Neural cell (in vitro differentiated cells): ENCODE data around the gene DTL. TPM values are rescaled to one million over a fixed set of nuclear protein-coding genes. Genes with fewer than 3 reads are reported as not detected.

ENCODE experiments used
- H2AFZ ChIP-seq: fragments of 200-600, 300-800 bp; sonication (generic), shearing (Covaris generic); 2 replicates; pipeline ENCODE4 v1.6.0; 2014; ENCODE audit warnings: low read depth, mild to moderate bottlenecking, antibody characterized with exemption, low read length, moderate library complexity
- H3F3A ChIP-seq: fragments of 200-600 bp; shearing (Covaris generic); 2 replicates; pipeline ENCODE4 v1.6.1; 2016; ENCODE audit warnings: mild to moderate bottlenecking, moderate library complexity, mixed read lengths, antibody characterized with exemption, low read length; ENCODE audit not compliant: insufficient read depth, poor library complexity, severe bottlenecking
- H3K27ac ChIP-seq: fragments of 200-600, 300-800 bp; sonication (generic), shearing (Covaris generic); 2 replicates; pipeline ENCODE4 v1.5.1; 2014; ENCODE audit warnings: mild to moderate bottlenecking, low read length, moderate library complexity
- H3K27me3 ChIP-seq: fragments of 300-800, 200-600 bp; sonication (generic), shearing (Covaris generic); 2 replicates; pipeline ENCODE4 v1.6.0; 2014; ENCODE audit warnings: mild to moderate bottlenecking, low read depth, low read length, moderate library complexity; ENCODE audit not compliant: insufficient read depth
- H3K36me3 ChIP-seq: fragments of 300-800, 200-600 bp; sonication (generic), shearing (Covaris generic); 2 replicates; pipeline ENCODE4 v1.5.1; 2014; ENCODE audit warnings: mild to moderate bottlenecking, antibody characterized with exemption, low read length, moderate library complexity; ENCODE audit not compliant: insufficient read depth
- H3K4me2 ChIP-seq: fragments of 300-800, 200-600 bp; sonication (generic), shearing (Covaris generic); 2 replicates; pipeline ENCODE4 v1.6.0; 2014; ENCODE audit warnings: mild to moderate bottlenecking, low read length
- H3K4me3 ChIP-seq: fragments of 300-800, 200-600 bp; sonication (generic), shearing (Covaris generic); 2 replicates; pipeline ENCODE4 v1.5.1; 2014; ENCODE audit warnings: mild to moderate bottlenecking, low read length, moderate library complexity
- H3K79me2 ChIP-seq: fragments of 200-600 bp; shearing (Covaris generic); replicated peaks from 2 replicates; pipeline ENCODE4 v1.6.0; 2014; ENCODE audit warnings: mild to moderate bottlenecking, low read length, moderate library complexity; ENCODE audit not compliant: insufficient read depth
- H3K9ac ChIP-seq: fragments of 300-800, 200-600 bp; sonication (generic), shearing (Covaris generic); 2 replicates; pipeline ENCODE4 v1.6.1; 2016; ENCODE audit warnings: mild to moderate bottlenecking, low read length, mixed read lengths
- H3K9me2 ChIP-seq: fragments of 200-600 bp; shearing (Covaris generic); 2 replicates; pipeline ENCODE4 v1.6.1; 2016; ENCODE audit warnings: mild to moderate bottlenecking, low read length, mixed read lengths; ENCODE audit not compliant: insufficient read depth
- H3K9me3 ChIP-seq: fragments of 200-600, 300-800 bp; sonication (generic), shearing (Covaris generic); 2 replicates; pipeline ENCODE4 v1.6.1; 2016; ENCODE audit warnings: mild to moderate bottlenecking, mixed run types, low read length, moderate library complexity, mixed read lengths
- H4K20me1 ChIP-seq: fragments of 200-600 bp; shearing (Covaris generic); 2 replicates; pipeline ENCODE4 v1.6.1; 2016; ENCODE audit warnings: mild to moderate bottlenecking, mixed run types; ENCODE audit not compliant: insufficient read depth
- CTCF ChIP-seq: fragments of 450-650 bp; IDR thresholded peaks from 2 replicates; pipeline ENCODE4 v1.5.1; 2014; ENCODE audit warnings: antibody characterized with exemption, mild to moderate bottlenecking, moderate library complexity; ENCODE audit not compliant: poor library complexity, severe bottlenecking
- EP300 ChIP-seq: fragments of 450-650 bp; conservative IDR thresholded peaks from 2 replicates; pipeline ENCODE4 v1.6.1; 2014; ENCODE audit warnings: antibody characterized with exemption, mild to moderate bottlenecking, moderate library complexity; ENCODE audit not compliant: poor library complexity, severe bottlenecking
- EZH2 ChIP-seq: fragments of 200-600, 300-800 bp; shearing (Covaris generic), sonication (generic); IDR thresholded peaks from 2 replicates; pipeline ENCODE4 v1.6.1; 2014; ENCODE audit warnings: antibody characterized with exemption, low read length, borderline replicate concordance, mild to moderate bottlenecking; ENCODE audit not compliant: insufficient read depth, poor library complexity, severe bottlenecking
- MXI1 ChIP-seq: fragments of 450-650 bp; conservative IDR thresholded peaks from 2 replicates; pipeline ENCODE4 v1.6.1; 2014; ENCODE audit warnings: antibody characterized with exemption, mild to moderate bottlenecking; ENCODE audit not compliant: poor library complexity, severe bottlenecking
- POLR2AphosphoS5 ChIP-seq: IDR thresholded peaks from 2 replicates; pipeline ENCODE4 v1.6.1; 2012
- RAD21 ChIP-seq: fragments of 450-650 bp; conservative IDR thresholded peaks from 2 replicates; pipeline ENCODE4 v1.6.1; 2014; ENCODE audit warnings: antibody characterized with exemption, mild to moderate bottlenecking, moderate library complexity
- SMC3 ChIP-seq: fragments of 450-650 bp; conservative IDR thresholded peaks from 2 replicates; pipeline ENCODE4 v1.6.1; 2014; ENCODE audit warnings: antibody characterized with exemption, mild to moderate bottlenecking, moderate library complexity; ENCODE audit not compliant: poor library complexity
- TAF1 ChIP-seq: IDR thresholded peaks from 2 replicates; pipeline ENCODE4 v1.6.1; 2012; ENCODE audit warnings: low read depth
- polyA plus RNA-seq: library from polyadenylated mRNA; depleted of rRNA; stranded (reverse); fragments of >200 nt; gene quantifications from 2 replicates; pipeline ENCODE4 v1.2.3, GENCODE V29; 2014
- TF ChIP-seq, protein P1 (sequence below): IDR thresholded peaks from 2 replicates; pipeline ENCODE4 v1.6.1; 2012; ENCODE audit warnings: borderline replicate concordance

The DTL gene
- polyA plus RNA-seq, 1 donor from 2014 or later, result 1.1 TPM

DNA sequence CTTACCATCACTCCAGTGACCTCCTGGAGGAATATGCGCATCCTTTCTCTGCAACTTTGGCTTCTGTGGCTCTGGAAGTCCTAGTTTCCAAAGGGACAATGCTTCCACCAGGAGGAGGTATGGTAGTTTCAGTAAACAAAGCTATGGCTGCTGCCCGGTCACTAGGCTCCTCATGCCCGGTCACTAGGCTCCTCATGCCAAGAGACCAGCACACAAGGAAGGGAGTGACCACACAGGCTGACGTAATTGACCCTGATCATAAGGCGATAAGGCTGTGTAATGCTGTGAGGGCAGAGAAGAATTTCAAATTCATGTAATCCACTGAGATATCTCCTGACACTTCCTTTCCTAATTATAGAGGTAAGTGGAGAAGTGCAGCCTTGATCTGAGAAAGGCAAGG is 102.9 kb downstream of the DTL start:
- Histone ChIP-seq H3K27ac (no peak overlapping the region), H3F3A (no peaks in the 10 kb centered on the region), H3K9me2 (no peaks in the 10 kb centered on the region), H3K27me3 (no peaks in the 10 kb centered on the region), H3K9ac (no peak overlapping the region), H3K36me3 (no peaks in the 10 kb centered on the region), H2AFZ (no peak overlapping the region), H4K20me1 (no peaks in the 10 kb centered on the region), H3K79me2 (no peaks in the 10 kb centered on the region), H3K9me3 (no peaks in the 10 kb centered on the region), H3K4me3 (no peak overlapping the region), H3K4me2 (no peak overlapping the region)
- TF ChIP-seq RAD21 (no peak), TAF1 (no peak), SMC3 (no peak), EZH2 (no peak), EP300 (no peak), MXI1 (no peak), POLR2AphosphoS5 (no peak), CTCF (no peak)
- TF ChIP-seq, protein P1, sequence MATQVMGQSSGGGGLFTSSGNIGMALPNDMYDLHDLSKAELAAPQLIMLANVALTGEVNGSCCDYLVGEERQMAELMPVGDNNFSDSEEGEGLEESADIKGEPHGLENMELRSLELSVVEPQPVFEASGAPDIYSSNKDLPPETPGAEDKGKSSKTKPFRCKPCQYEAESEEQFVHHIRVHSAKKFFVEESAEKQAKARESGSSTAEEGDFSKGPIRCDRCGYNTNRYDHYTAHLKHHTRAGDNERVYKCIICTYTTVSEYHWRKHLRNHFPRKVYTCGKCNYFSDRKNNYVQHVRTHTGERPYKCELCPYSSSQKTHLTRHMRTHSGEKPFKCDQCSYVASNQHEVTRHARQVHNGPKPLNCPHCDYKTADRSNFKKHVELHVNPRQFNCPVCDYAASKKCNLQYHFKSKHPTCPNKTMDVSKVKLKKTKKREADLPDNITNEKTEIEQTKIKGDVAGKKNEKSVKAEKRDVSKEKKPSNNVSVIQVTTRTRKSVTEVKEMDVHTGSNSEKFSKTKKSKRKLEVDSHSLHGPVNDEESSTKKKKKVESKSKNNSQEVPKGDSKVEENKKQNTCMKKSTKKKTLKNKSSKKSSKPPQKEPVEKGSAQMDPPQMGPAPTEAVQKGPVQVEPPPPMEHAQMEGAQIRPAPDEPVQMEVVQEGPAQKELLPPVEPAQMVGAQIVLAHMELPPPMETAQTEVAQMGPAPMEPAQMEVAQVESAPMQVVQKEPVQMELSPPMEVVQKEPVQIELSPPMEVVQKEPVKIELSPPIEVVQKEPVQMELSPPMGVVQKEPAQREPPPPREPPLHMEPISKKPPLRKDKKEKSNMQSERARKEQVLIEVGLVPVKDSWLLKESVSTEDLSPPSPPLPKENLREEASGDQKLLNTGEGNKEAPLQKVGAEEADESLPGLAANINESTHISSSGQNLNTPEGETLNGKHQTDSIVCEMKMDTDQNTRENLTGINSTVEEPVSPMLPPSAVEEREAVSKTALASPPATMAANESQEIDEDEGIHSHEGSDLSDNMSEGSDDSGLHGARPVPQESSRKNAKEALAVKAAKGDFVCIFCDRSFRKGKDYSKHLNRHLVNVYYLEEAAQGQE, result no peak

GRCh38 chr1:212139526-212140135 is 104.1 kb downstream of the DTL start:
- H3K79me2 ChIP-seq, result no peaks in the 10 kb centered on the region
- H2AFZ ChIP-seq, result no peak overlapping the region
- no peaks in the 10 kb centered on the region for H4K20me1 ChIP-seq
- no peaks in the 10 kb centered on the region for H3K36me3 ChIP-seq
- TF ChIP-seq POLR2AphosphoS5 (no peak), SMC3 (no peak)
- no peaks in the 10 kb centered on the region for H3K9me3 ChIP-seq
- H3K27ac ChIP-seq, result no peak overlapping the region
- H3K4me2 ChIP-seq, result no peak overlapping the region
- H3F3A ChIP-seq, result no peaks in the 10 kb centered on the region
- no peak overlapping the region for H3K9ac ChIP-seq
- no peaks in the 10 kb centered on the region for H3K27me3 ChIP-seq
- H3K9me2 ChIP-seq, result no peaks in the 10 kb centered on the region
- H3K4me3 ChIP-seq, result no peak overlapping the region

GRCh38 chr1:212141404-212141803 is 105.9 kb downstream of the DTL start:
- no peak overlapping the region for H3K9ac ChIP-seq
- H3K4me2 ChIP-seq, result no peak overlapping the region
- no peak overlapping the region for H3K4me3 ChIP-seq
- H4K20me1 ChIP-seq, result no peaks in the 10 kb centered on the region
- no peaks in the 10 kb centered on the region for H3K79me2 ChIP-seq
- H3K36me3 ChIP-seq, result no peaks in the 10 kb centered on the region
- H3K27ac ChIP-seq, result no peak overlapping the region
- no peak overlapping the region for H2AFZ ChIP-seq
- TF ChIP-seq CTCF (no peak), TAF1 (no peak), EZH2 (no peak)
- H3K9me2 ChIP-seq, result no peaks in the 10 kb centered on the region
- H3F3A ChIP-seq, result no peaks in the 10 kb centered on the region
- no peaks in the 10 kb centered on the region for H3K27me3 ChIP-seq
- H3K9me3 ChIP-seq, result no peaks in the 10 kb centered on the region
